Inflammatory macrophage treated with lipopolysaccharide for 1 hour (primary cell): ENCODE results near the gene ARMCX1.
"Not testable (repeated sequence)": the region's sequence is repeated elsewhere in the genome, so short reads cannot be mapped to it uniquely, and the experiment has no call there.

Experiments used
- DNase-seq, 2 donors: peaks; one replicate each; pipeline ENCODE4 v3.0.0-alpha.2; 2020 to 2022

Gene ARMCX1

GRCh38 chrX:101550362-101550750, at the start of gene ARMCX1:
Gene ARMCX1, plus strand, starts transcription at chrX:101550547. Its CDS starts 2,384 bp downstream, at chrX:101552931.
- peak; percentile 50 to 51 for DNase-seq

- not testable (repeated sequence) for DNase-seq
These were observed 47.4 kb upstream of the ARMCX1 start for GRCh38 chrX:101502929-101503328.

- DNase-seq: no peak
These were observed 43.0 kb upstream of the ARMCX1 start for GRCh38 chrX:101507372-101507771.

GRCh38 chrX:101507986-101508385, 42.4 kb upstream of the ARMCX1 start:
- no peak for DNase-seq

- no peak for DNase-seq
These were observed 19.4 kb upstream of the ARMCX1 start for GRCh38 chrX:101530944-101531343.

GRCh38 chrX:101539116-101539515, 11.2 kb upstream of the ARMCX1 start:
- no peak for DNase-seq

GRCh38 chrX:101550751-101551379, 518 bp downstream of the ARMCX1 start:
- DNase-seq: peak; percentile 29 to 32

GRCh38 chrX:101551380-101551767, 1.0 kb downstream of the ARMCX1 start:
- DNase-seq: no peak

- no peak for DNase-seq
These were observed 2.4 kb downstream of the ARMCX1 start for GRCh38 chrX:101552714-101553113.

- no peak for DNase-seq
These were observed 14.3 kb downstream of the ARMCX1 start for GRCh38 chrX:101564651-101565050.

- peak; percentile 53 to 69 for DNase-seq
These were observed 45.5 kb downstream of the ARMCX1 start for GRCh38 chrX:101595739-101596419.

GRCh38 chrX:101599592-101599991, 49.2 kb downstream of the ARMCX1 start:
- not testable (repeated sequence) for DNase-seq

- DNase-seq: no peak
These were observed 51.7 kb downstream of the ARMCX1 start for GRCh38 chrX:101602077-101602476.
